CD4-positive, alpha-beta T cell (primary cell): ENCODE data around the gene EHD2. TPM values are rescaled to one million over a fixed set of nuclear protein-coding genes. Genes with fewer than 3 reads are reported as not detected.

ENCODE experiments used
- ATAC-seq: fragments of 200-7000 bp; cut with Tn5 transposase; one replicate; pipeline ENCODE4 v1.10.0; 2022; ENCODE audit warnings: mild to moderate bottlenecking; ENCODE audit not compliant: poor library complexity
- CTCF ChIA-PET: fragments of 350-600 bp; sonication (Branson Sonifier 250); formaldehyde crosslinking; loops from one replicate; lab custom pipeline; 2021; ENCODE audit warnings: antibody characterized with exemption, inconsistent platforms; lab: Charles Lee
- POLR2A ChIA-PET: fragments of 350-600 bp; sonication (Branson Sonifier 250); formaldehyde crosslinking; loops from one replicate; lab custom pipeline; 2021; ENCODE audit warnings: antibody characterized with exemption, inconsistent platforms; lab: Charles Lee
- DNase-seq, 14 experiments: peaks; one replicate each; pipeline ENCODE4 v3.0.0-alpha.2; 2013 to 2020; ENCODE audit warnings: mixed read lengths in 2 of 14
- H3K27ac ChIP-seq, 2 donors: one replicate each; pipeline versions ENCODE4 v1.5.1 to v1.7.0; 2013; ENCODE audit warnings: low read length in 2 of 2, low read depth in 1 of 2, mild to moderate bottlenecking in 1 of 2
- H3K27me3 ChIP-seq, 2 experiments: 1 replicate in 1 of 2; 2 replicates in 1 of 2; pipeline versions ENCODE4 v1.6.1 to v1.7.0; 2013; ENCODE audit warnings: low read length in 2 of 2, control low read depth in 1 of 2, mild to moderate bottlenecking in 1 of 2, moderate library complexity in 1 of 2; ENCODE audit not compliant: insufficient read depth in 2 of 2, control insufficient read depth in 1 of 2
- H3K36me3 ChIP-seq: one replicate; pipeline ENCODE4 v1.6.1; 2013; ENCODE audit warnings: low read length, control low read depth; ENCODE audit not compliant: insufficient read depth
- H3K4me1 ChIP-seq: one replicate; pipeline ENCODE4 v1.6.1; 2013; ENCODE audit warnings: low read length, control low read depth; ENCODE audit not compliant: insufficient read depth
- H3K4me3 ChIP-seq: one replicate; pipeline ENCODE4 v1.5.1; 2013; ENCODE audit warnings: mild to moderate bottlenecking, low read length, moderate library complexity
- H3K9me3 ChIP-seq, 2 experiments: 1 replicate in 1 of 2; 2 replicates in 1 of 2; pipeline versions ENCODE4 v1.6.1 to v1.7.0; 2013; ENCODE audit warnings: low read length in 2 of 2, mild to moderate bottlenecking in 2 of 2, control low read depth in 1 of 2, moderate library complexity in 1 of 2; ENCODE audit not compliant: control insufficient read depth in 1 of 2, insufficient read depth in 1 of 2
- H3K27ac Mint-ChIP-seq: one replicate; pipeline ENCODE4 v1.8.0; 2020; ENCODE audit warnings: mixed read lengths
- H3K27me3 Mint-ChIP-seq: one replicate; pipeline ENCODE4 v1.8.0; 2021; ENCODE audit warnings: mixed read lengths
- H3K36me3 Mint-ChIP-seq: one replicate; pipeline ENCODE4 v1.8.0; 2021; ENCODE audit warnings: low read depth, mixed read lengths
- H3K4me1 Mint-ChIP-seq: one replicate; pipeline ENCODE4 v1.8.0; 2021; ENCODE audit warnings: low read depth, mixed read lengths
- H3K4me3 Mint-ChIP-seq: one replicate; pipeline ENCODE4 v1.8.0; 2020; ENCODE audit warnings: mild to moderate bottlenecking, mixed read lengths
- H3K9me3 Mint-ChIP-seq: one replicate; pipeline ENCODE4 v1.8.0; 2020; ENCODE audit warnings: mixed read lengths
- CTCF ChIP-seq: fragments of 200-600 bp; IDR thresholded peaks from one replicate; pipeline ENCODE4 v1.8.0; 2022; ENCODE audit warnings: antibody characterized with exemption, mild to moderate bottlenecking
- intact Hi-C, 2 experiments: fragments of 100-400 bp; cut with DNase I in 1 of 2; cut with micrococcal nuclease in 1 of 2; formaldehyde crosslinking; loops; one replicate each; pipeline versions ENCODE4 v1.15.1 to v1.9.0; 2023 to 2025; cut with DNase I, micrococcal nuclease
- total RNA-seq, 174 experiments: library from RNA in 2 of 174; stranded (reverse) in 2 of 174; gene quantifications; one replicate each; pipeline ENCODE4 v1.2.3 and lab custom pipeline; 2021 to 2026

The EHD2 gene
- total RNA-seq, 2 experiments from 2014 or later, result 0.16 TPM; not detected in 1

GRCh38 chr19:47700934-47701716 is 12.1 kb upstream of the EHD2 start:
- POLR2A ChIA-PET, result interaction anchor here (0.6 kb wide), 1 partner anchor 568 kb away, joined by 3 read pairs; no protein-coding TSS in a partner anchor
- Mint-ChIP-seq H3K9me3 (no peaks in the 10 kb centered on the region), H3K4me1 (no peaks in the 10 kb centered on the region), H3K4me3 (no peak overlapping the region), H3K36me3 (peaks cover 44% of the 10 kb centered on the region), H3K27ac (no peak overlapping the region), H3K27me3 (no peaks in the 10 kb centered on the region)
- Histone ChIP-seq H3K27ac (no peak overlapping the region), H3K9me3 (no peaks in the 10 kb centered on the region), H3K27me3 (no peaks in the 10 kb centered on the region), H3K4me3 (no peak overlapping the region), H3K36me3 (peaks cover 34% of the 10 kb centered on the region), H3K4me1 (peaks cover 6% of the 10 kb centered on the region)
- TF ChIP-seq CTCF, result no peak
- no peak for ATAC-seq
- CTCF ChIA-PET, result interaction anchor here (4.4 kb wide), 1 partner anchor 267 kb away, joined by 50 read pairs; no protein-coding TSS in a partner anchor
- no peak for DNase-seq
- intact Hi-C loops, result no loop called here

GRCh38 chr19:47701717-47702552 is 11.3 kb upstream of the EHD2 start:
- H3K27ac ChIP-seq, result no peak overlapping the region
- no peak overlapping the region for H3K4me3 Mint-ChIP-seq
- no peaks in the 10 kb centered on the region for H3K27me3 Mint-ChIP-seq
- H3K36me3 Mint-ChIP-seq, result peaks cover 44% of the 10 kb centered on the region
- peaks cover 31% of the 10 kb centered on the region for H3K36me3 ChIP-seq
- H3K4me1 Mint-ChIP-seq, result no peaks in the 10 kb centered on the region
- ChIA-PET POLR2A (no interaction called here), CTCF (no interaction called here)
- H3K27ac Mint-ChIP-seq, result no peak overlapping the region
- H3K4me3 ChIP-seq, result no peak overlapping the region
- ATAC-seq (no peak), DNase-seq (peak in 1 of 14 experiments; percentile 26)
- intact Hi-C loops, result no loop called here
- no peaks in the 10 kb centered on the region for H3K27me3 ChIP-seq
- no peak for TF ChIP-seq CTCF
- H3K9me3 Mint-ChIP-seq, result no peaks in the 10 kb centered on the region
- peaks cover 6% of the 10 kb centered on the region for H3K4me1 ChIP-seq
- no peaks in the 10 kb centered on the region for H3K9me3 ChIP-seq

GRCh38 chr19:47702671-47703070 is 10.6 kb upstream of the EHD2 start:
- Histone ChIP-seq H3K27ac (no peak overlapping the region), H3K9me3 (peaks cover 0 to 4% of the 10 kb centered on the region in 2 experiments), H3K4me1 (peaks cover 10% of the 10 kb centered on the region), H3K36me3 (peaks cover 31% of the 10 kb centered on the region), H3K4me3 (no peak overlapping the region), H3K27me3 (peaks cover 0 to 3% of the 10 kb centered on the region in 2 experiments)
- H3K4me3 Mint-ChIP-seq, result no peak overlapping the region
- ChIA-PET CTCF (no interaction called here), POLR2A (no interaction called here)
- intact Hi-C loops, result no loop called here
- no peaks in the 10 kb centered on the region for H3K4me1 Mint-ChIP-seq
- no peak overlapping the region for H3K27ac Mint-ChIP-seq
- peaks cover 6% of the 10 kb centered on the region for H3K27me3 Mint-ChIP-seq
- peaks cover 41% of the 10 kb centered on the region for H3K36me3 Mint-ChIP-seq
- no peak for TF ChIP-seq CTCF
- no peak for ATAC-seq
- H3K9me3 Mint-ChIP-seq, result no peaks in the 10 kb centered on the region
- no peak for DNase-seq
